B cell (primary cell): ENCODE measurements around the gene RAB24. TPM values are rescaled to one million over a fixed set of nuclear protein-coding genes. Genes with fewer than 3 reads are reported as not detected.
A peak's percentile ranks its signal among the peaks of the same experiment; 100 is the strongest.

Source experiments
- ATAC-seq: fragments of 200-7000 bp; cut with Tn5 transposase; one replicate; pipeline ENCODE4 v1.10.0; 2021; ENCODE audit warnings: low read depth, mild to moderate bottlenecking, moderate number of reproducible peaks, moderate library complexity
- CTCF ChIA-PET: fragments of 350-600 bp; sonication (Branson Sonifier 250); formaldehyde crosslinking; loops from one replicate; lab custom pipeline; 2021; ENCODE audit warnings: antibody characterized with exemption, inconsistent platforms; lab: Charles Lee
- POLR2A ChIA-PET: fragments of 350-600 bp; sonication (Branson Sonifier 250); formaldehyde crosslinking; loops from one replicate; lab custom pipeline; 2021; ENCODE audit warnings: antibody characterized with exemption; lab: Charles Lee
- DNase-seq: peaks from one replicate; pipeline ENCODE4 v3.0.0; 2013
- H2AFZ ChIP-seq: 2 replicates; pipeline ENCODE4 v1.6.1; 2012; ENCODE audit warnings: mild to moderate bottlenecking, low read depth, low read length; ENCODE audit not compliant: insufficient read depth, poor library complexity, severe bottlenecking
- H3K27ac ChIP-seq, 2 donors: 1 replicate in 1 of 2; 2 replicates in 1 of 2; pipeline ENCODE4 v1.5.1; 2012 to 2013; ENCODE audit warnings: low read length in 2 of 2, mild to moderate bottlenecking in 2 of 2, moderate library complexity in 1 of 2
- H3K27me3 ChIP-seq, 4 experiments: fragments of 200-600 bp in 1 of 4; sonication (generic) in 1 of 4; replicated peaks in 1 of 4; 1 replicate in 2 of 4; 2 replicates in 2 of 4; pipeline versions ENCODE4 v1.6.1 to v1.7.0; 2013 to 2016; ENCODE audit warnings: low read length in 3 of 4, mild to moderate bottlenecking in 2 of 4, mixed read lengths in 1 of 4, moderate library complexity in 1 of 4; ENCODE audit not compliant: insufficient read depth in 4 of 4, control insufficient read depth in 3 of 4; ENCODE audit errors: control extremely low read depth in 1 of 4
- H3K36me3 ChIP-seq, 2 experiments: replicated peaks in 1 of 2; 1 replicate in 1 of 2; 2 replicates in 1 of 2; pipeline versions ENCODE4 v1.6.1 to v1.7.1; 2013; ENCODE audit warnings: low read length in 1 of 2; ENCODE audit not compliant: insufficient read depth in 2 of 2, control insufficient read depth in 1 of 2; ENCODE audit errors: control extremely low read depth in 1 of 2, extremely low read depth in 1 of 2
- H3K4me1 ChIP-seq, 2 donors: fragments of 200-600 bp in 1 of 2; sonication (generic) in 1 of 2; 1 replicate in 1 of 2; 2 replicates in 1 of 2; pipeline versions ENCODE4 v1.5.1 to v1.6.1; 2013 to 2017; ENCODE audit warnings: low read length in 2 of 2; ENCODE audit not compliant: control insufficient read depth in 2 of 2, insufficient read depth in 2 of 2
- H3K4me2 ChIP-seq: replicated peaks from 2 replicates; pipeline ENCODE3; 2012; ENCODE audit warnings: mild to moderate bottlenecking, low read depth, low read length; ENCODE audit not compliant: poor library complexity, severe bottlenecking
- H3K4me3 ChIP-seq, 5 experiments: fragments of 200-600 bp in 1 of 5; sonication (generic) in 1 of 5; 1 replicate in 3 of 5; 2 replicates in 2 of 5; pipeline versions ENCODE4 v1.5.1 to v1.7.0; 2011 to 2016; ENCODE audit warnings: low read length in 4 of 5, mild to moderate bottlenecking in 4 of 5, low read depth in 2 of 5, control low read depth in 1 of 5, moderate library complexity in 1 of 5; ENCODE audit not compliant: insufficient read depth in 1 of 5; ENCODE audit errors: control extremely low read depth in 1 of 5, extremely low read depth in 1 of 5
- H3K79me2 ChIP-seq: fragments of 200-600 bp; sonication (generic); one replicate; pipeline ENCODE4 v1.6.0; 2016; ENCODE audit warnings: low read length; ENCODE audit not compliant: control insufficient read depth, insufficient read depth
- H3K9ac ChIP-seq: fragments of 200-600 bp; sonication (generic); 2 replicates; pipeline ENCODE4 v1.6.1; 2017; ENCODE audit warnings: mild to moderate bottlenecking, low read length, moderate library complexity
- H3K9me3 ChIP-seq, 3 donors: one replicate each; pipeline versions ENCODE4 v1.6.1 to v1.7.1; 2013; ENCODE audit warnings: low read length in 2 of 3; ENCODE audit not compliant: control insufficient read depth in 2 of 3, insufficient read depth in 1 of 3; ENCODE audit errors: control extremely low read depth in 1 of 3
- H4K20me1 ChIP-seq: 2 replicates; pipeline ENCODE4 v1.6.0; 2012; ENCODE audit warnings: mild to moderate bottlenecking, low read length; ENCODE audit not compliant: insufficient read depth, control insufficient read depth, poor library complexity, severe bottlenecking
- H3K27ac Mint-ChIP-seq: one replicate; pipeline ENCODE4 v1.8.0; 2021; ENCODE audit warnings: mixed read lengths
- H3K27me3 Mint-ChIP-seq: one replicate; pipeline ENCODE4 v1.8.0; 2021; ENCODE audit warnings: mixed read lengths
- H3K4me1 Mint-ChIP-seq: one replicate; pipeline ENCODE4 v1.8.0; 2021; ENCODE audit warnings: mixed read lengths
- H3K4me3 Mint-ChIP-seq: one replicate; pipeline ENCODE4 v1.8.0; 2021; ENCODE audit warnings: mixed read lengths
- H3K9me3 Mint-ChIP-seq: one replicate; pipeline ENCODE4 v1.8.0; 2022; ENCODE audit warnings: mixed read lengths; ENCODE audit not compliant: insufficient read depth
- CTCF ChIP-seq: fragments of 200-600 bp; IDR thresholded peaks from one replicate; pipeline ENCODE4 v1.8.0; 2022; ENCODE audit warnings: antibody characterized with exemption, mild to moderate bottlenecking
- EZH2 ChIP-seq: IDR thresholded peaks from 2 replicates; pipeline ENCODE4 v1.6.1; 2012; ENCODE audit warnings: borderline replicate concordance, low read depth, mild to moderate bottlenecking, moderate library complexity, low read length; ENCODE audit not compliant: insufficient read depth, poor library complexity, severe bottlenecking
- WGBS: methylation state at CpG from one replicate; pipeline ENCODE4 v1.1.5; 2013; ENCODE audit warnings: missing lambda C conversion rate; ENCODE audit not compliant: insufficient coverage; 5-methylcytosine and 5-hydroxymethylcytosine counted together
- intact Hi-C: fragments of 100-400 bp; cut with micrococcal nuclease; formaldehyde crosslinking; loops from one replicate; pipeline ENCODE4 v1.10.0; 2022
- polyA plus RNA-seq: library from polyadenylated mRNA; depleted of rRNA; stranded (reverse); fragments of >200 nt; gene quantifications from 2 replicates; pipeline ENCODE4 v1.2.3, GENCODE V29; 2012
- total RNA-seq, 2 donors: library from RNA; stranded (reverse); fragments of 120-200 nt in 1 of 2; gene quantifications; 1 replicate in 1 of 2; 2 replicates in 1 of 2; pipeline versions ENCODE4 v1.2.3 to v1.2.4, GENCODE V29; 2013 to 2022

RAB24 gene
- total and polyA plus RNA-seq, 2 donors (not counting 1 experiment from before 2014, with no cell fraction given) = 38.3 to 147 TPM

GRCh38 chr5:177334155-177334551 is 30.6 kb upstream of the RAB24 start:
- no peaks in the 10 kb centered on the region for H3K27me3 ChIP-seq
- no peak overlapping the region for H3K4me3 ChIP-seq
- intact Hi-C loops = no loop called here
- H2AFZ ChIP-seq = no peak overlapping the region
- H3K9ac ChIP-seq = no peak overlapping the region
- peaks cover 27% of the 10 kb centered on the region for H3K79me2 ChIP-seq
- TF ChIP-seq CTCF (no peak), EZH2 (no peak)
- H3K27ac ChIP-seq = no peak overlapping the region
- peaks cover 0 to 88% of the 10 kb centered on the region in 2 experiments for H3K36me3 ChIP-seq
- Mint-ChIP-seq H3K27me3 (no peaks in the 10 kb centered on the region), H3K9me3 (no peaks in the 10 kb centered on the region), H3K27ac (peak overlapping the region; percentile 53), H3K4me3 (no peak overlapping the region), H3K4me1 (peaks cover 25% of the 10 kb centered on the region)
- H4K20me1 ChIP-seq = peaks cover 34% of the 10 kb centered on the region
- WGBS = 76% methylated on average over 14 of the region's 15 CpGs
- ATAC-seq = no peak
- H3K4me2 ChIP-seq = no peak overlapping the region
- peaks cover 16 to 25% of the 10 kb centered on the region in 2 donors for H3K4me1 ChIP-seq
- ChIA-PET POLR2A (no interaction called here), CTCF (interaction anchor here (0.7 to 1.6 kb wide), 2 partner anchors 16 to 146 kb away, joined by 3 to 7 read pairs; no protein-coding TSS in a partner anchor)
- H3K9me3 ChIP-seq = no peaks in the 10 kb centered on the region
- DNase-seq = no peak

DNA sequence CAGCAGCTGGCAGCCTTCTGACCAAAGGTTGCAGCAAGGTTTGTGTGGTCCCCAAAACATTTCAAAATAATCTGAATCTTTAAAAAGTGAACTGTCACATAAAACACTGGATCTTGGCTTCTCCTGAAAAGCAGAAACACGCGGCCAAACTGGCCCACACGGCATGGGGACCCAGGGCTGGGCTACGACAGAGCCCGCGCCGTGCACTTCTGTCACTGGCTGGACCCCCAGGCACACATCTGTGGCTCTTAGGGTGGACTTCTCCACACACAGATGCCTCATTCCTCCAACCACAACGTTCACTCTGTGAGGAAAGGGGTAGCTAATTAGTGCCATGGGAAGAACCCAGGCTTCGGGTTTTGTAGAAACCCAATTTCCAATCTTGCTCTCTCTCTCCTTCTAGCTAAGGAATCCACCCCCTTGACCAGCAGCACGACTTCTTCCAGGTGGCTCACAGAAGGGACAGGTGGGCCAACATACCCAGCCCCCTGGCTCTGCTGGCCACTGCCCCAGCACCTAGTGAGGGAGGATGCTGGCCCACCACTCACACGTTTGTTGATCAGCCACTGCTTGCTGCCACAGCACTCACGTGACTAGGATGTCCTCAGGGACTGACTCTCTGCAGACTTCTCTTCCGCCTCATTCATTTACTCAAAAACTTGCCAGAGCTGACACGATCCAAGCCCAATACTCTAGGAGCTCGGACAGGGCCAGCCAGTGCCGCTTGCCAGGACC is 30.1 kb upstream of the RAB24 start:
- H3K27ac ChIP-seq = no peak overlapping the region
- H3K79me2 ChIP-seq = peaks cover 24% of the 10 kb centered on the region
- no peak for DNase-seq
- no peak for ATAC-seq
- H3K4me3 Mint-ChIP-seq = no peak overlapping the region
- H3K27me3 ChIP-seq = no peaks in the 10 kb centered on the region
- TF ChIP-seq EZH2 (no peak), CTCF (no peak)
- H3K27me3 Mint-ChIP-seq = no peaks in the 10 kb centered on the region
- peaks cover 0 to 82% of the 10 kb centered on the region in 2 experiments for H3K36me3 ChIP-seq
- no peaks in the 10 kb centered on the region for H3K9me3 ChIP-seq
- peak overlapping the region; percentile 53 for H3K27ac Mint-ChIP-seq
- no peak overlapping the region for H3K4me3 ChIP-seq
- no peak overlapping the region for H3K9ac ChIP-seq
- CTCF ChIA-PET = interaction anchor here (0.7 to 1.6 kb wide), 4 partner anchors 15 to 146 kb away, joined by 3 to 7 read pairs (median 3); no protein-coding TSS in a partner anchor
- H3K9me3 Mint-ChIP-seq = no peaks in the 10 kb centered on the region
- H3K4me1 ChIP-seq = peaks cover 16 to 25% of the 10 kb centered on the region in 2 donors
- H4K20me1 ChIP-seq = peaks cover 28% of the 10 kb centered on the region
- WGBS = 68% methylated on average over 10 of the region's 16 CpGs
- POLR2A ChIA-PET = no interaction called here
- H3K4me2 ChIP-seq = no peak overlapping the region
- peaks cover 25% of the 10 kb centered on the region for H3K4me1 Mint-ChIP-seq
- intact Hi-C loops = no loop called here
- H2AFZ ChIP-seq = no peak overlapping the region
